ENCODE measurements around the gene GARIN5A. TPM values are rescaled to one million over a fixed set of nuclear protein-coding genes. Genes with fewer than 3 reads are reported as not detected.
A peak's percentile ranks its signal among the peaks of the same experiment; 100 is the strongest.

Gene GARIN5A
- total RNA-seq: 1 to 10 TPM in 1 of 5 donors, under 1 TPM in 3, not detected in 1; 0.60 to 1.2 (median 0.67) TPM
- total RNA-seq (2013): 0.52 TPM
- 0 to 0.64 (median 0.18) reads per million in 29 experiments for total RNA-seq

- peak within 1 kb of the TSS; percentile 84 to 93 for H3K27ac Mint-ChIP-seq
- H3K36me3 Mint-ChIP-seq: peaks cover 20% of the 10 kb centered on the region
- CTCF ChIA-PET: no interaction called here
- peaks cover 0 to 4% of the 10 kb centered on the region in 2 experiments for H3K27me3 ChIP-seq (replicated peaks in 1 of 2; ENCODE audit: control insufficient read depth in 2 of 2, extremely low read depth in 1 of 2, insufficient read depth in 2 of 2, low read length in 1 of 2)
- H3K36me3 ChIP-seq (ENCODE audit: control insufficient read depth in 2 of 2, extremely low read depth in 1 of 2, insufficient read depth in 1 of 2, low read length in 1 of 2): peaks cover 12 to 33% of the 10 kb centered on the region in 2 donors
- ATAC-seq (replicated peaks in 1 of 4): peak; percentile 92 to 94 (median 93)
- 5% methylated on average over 57 of the region's 58 CpGs for whole genome bisulfite sequencing (ENCODE audit: insufficient coverage)
- H3K9me3 Mint-ChIP-seq: no peaks in the 10 kb centered on the region
- POLR2A ChIA-PET: no interaction called here
- peaks cover 0 to 1% of the 10 kb centered on the region in 2 donors for H3K27me3 Mint-ChIP-seq
- peaks cover 9 to 43% of the 10 kb centered on the region in 2 experiments for H3K4me1 ChIP-seq (ENCODE audit: control insufficient read depth in 1 of 2, extremely low read depth in 1 of 2, insufficient read depth in 2 of 2, low read length in 2 of 2)
- DNase-seq: peak; percentile 81 to 97 (median 93)
- peaks cover 21 to 36% (median 27%) of the 10 kb centered on the region in 3 donors for H3K4me1 Mint-ChIP-seq
- H3K27ac ChIP-seq (ENCODE audit: low read length): peak within 1 kb of the TSS; percentile 84
- peak within 1 kb of the TSS; percentile 95 to 98 (median 98) for H3K4me3 Mint-ChIP-seq
- no peaks in the 10 kb centered on the region for H3K9me3 ChIP-seq
- H3K4me3 ChIP-seq (ENCODE audit: control insufficient read depth in 1 of 2, extremely low read depth in 1 of 2, low read length in 1 of 2): peak within 1 kb of the TSS; percentile 82 to 100
Observed at GRCh38 chr19:50476224-50476906, at the start of gene GARIN5A, which contains the start of gene EMC10. TSS of gene GARIN5A (minus strand) at chr19:50476848. CDS start at chr19:50476388, 460 bp downstream. TSS of gene EMC10 (plus strand) at chr19:50476507. CDS start at chr19:50476545, 38 bp downstream.

- Histone ChIP-seq H3K4me3 (ENCODE audit: control insufficient read depth in 1 of 2, extremely low read depth in 1 of 2, low read length in 1 of 2) (no peak overlapping the region), H3K36me3 (ENCODE audit: control insufficient read depth in 2 of 2, extremely low read depth in 1 of 2, insufficient read depth in 1 of 2, low read length in 1 of 2) (no peaks in the 10 kb centered on the region), H3K9me3 (no peaks in the 10 kb centered on the region), H3K4me1 (ENCODE audit: control insufficient read depth in 1 of 2, extremely low read depth in 1 of 2, insufficient read depth in 2 of 2, low read length in 2 of 2) (no peaks in the 10 kb centered on the region), H3K27me3 (replicated peaks in 1 of 2; ENCODE audit: control insufficient read depth in 2 of 2, extremely low read depth in 1 of 2, insufficient read depth in 2 of 2, low read length in 1 of 2) (peaks cover 0 to 11% of the 10 kb centered on the region in 2 experiments), H3K27ac (ENCODE audit: low read length) (no peak overlapping the region)
- no peaks in the 10 kb centered on the region for H3K36me3 Mint-ChIP-seq
- H3K9me3 Mint-ChIP-seq: no peaks in the 10 kb centered on the region
- 86% methylated on average over 6 of the region's 10 CpGs for WGBS (ENCODE audit: insufficient coverage)
- H3K4me3 Mint-ChIP-seq: no peak overlapping the region
- no peak overlapping the region for H3K27ac Mint-ChIP-seq
- CTCF ChIA-PET: no interaction called here
- DNase-seq (no peak), ATAC-seq (replicated peaks in 1 of 4) (no peak)
- POLR2A ChIA-PET: interaction anchor here in 1 of 2 donors (0.6 kb wide), 1 partner anchor 324 kb away, joined by 3 read pairs; no protein-coding TSS in a partner anchor
- H3K4me1 Mint-ChIP-seq: no peaks in the 10 kb centered on the region
- peaks cover 4 to 11% of the 10 kb centered on the region in 2 donors for H3K27me3 Mint-ChIP-seq
Observed at GRCh38 chr19:50522881-50523280, 46.2 kb upstream of the GARIN5A start.

- Histone ChIP-seq H3K9me3 (no peaks in the 10 kb centered on the region), H3K4me3 (ENCODE audit: control insufficient read depth in 1 of 2, extremely low read depth in 1 of 2, low read length in 1 of 2) (no peak overlapping the region), H3K27ac (ENCODE audit: low read length) (no peak overlapping the region), H3K4me1 (ENCODE audit: control insufficient read depth in 1 of 2, extremely low read depth in 1 of 2, insufficient read depth in 2 of 2, low read length in 2 of 2) (no peaks in the 10 kb centered on the region), H3K36me3 (ENCODE audit: control insufficient read depth in 2 of 2, extremely low read depth in 1 of 2, insufficient read depth in 1 of 2, low read length in 1 of 2) (no peaks in the 10 kb centered on the region), H3K27me3 (replicated peaks in 1 of 2; ENCODE audit: control insufficient read depth in 2 of 2, extremely low read depth in 1 of 2, insufficient read depth in 2 of 2, low read length in 1 of 2) (peaks cover 0 to 17% of the 10 kb centered on the region in 2 experiments)
- ATAC-seq (replicated peaks in 1 of 4) (no peak), DNase-seq (no peak)
- no peaks in the 10 kb centered on the region for H3K9me3 Mint-ChIP-seq
- ChIA-PET POLR2A (no interaction called here), CTCF (interaction anchor here in 1 of 2 donors (0.6 kb wide), 1 partner anchor 387 kb away, joined by 3 read pairs; no protein-coding TSS in a partner anchor)
- no peak overlapping the region for H3K4me3 Mint-ChIP-seq
- H3K27me3 Mint-ChIP-seq: peaks cover under 1 to 7% of the 10 kb centered on the region in 2 donors
- no peaks in the 10 kb centered on the region for H3K36me3 Mint-ChIP-seq
- WGBS (ENCODE audit: insufficient coverage): 88% methylated on average over 12 of the region's 17 CpGs
- no peaks in the 10 kb centered on the region for H3K4me1 Mint-ChIP-seq
- H3K27ac Mint-ChIP-seq: no peak overlapping the region
Observed at GRCh38 chr19:50520822-50521465, 44.3 kb upstream of the GARIN5A start.

GRCh38 chr19:50519006-50519575 lies 42.4 kb upstream of the GARIN5A start:
- no peak overlapping the region for H3K4me3 Mint-ChIP-seq
- H3K36me3 Mint-ChIP-seq: no peaks in the 10 kb centered on the region
- peaks cover 0 to 2% (median 0%) of the 10 kb centered on the region in 3 donors for H3K4me1 Mint-ChIP-seq
- H3K27me3 ChIP-seq (replicated peaks in 1 of 2; ENCODE audit: control insufficient read depth in 2 of 2, extremely low read depth in 1 of 2, insufficient read depth in 2 of 2, low read length in 1 of 2): peaks cover 0 to 32% of the 10 kb centered on the region in 2 experiments
- CTCF ChIA-PET: no interaction called here
- no peak overlapping the region for H3K27ac ChIP-seq (ENCODE audit: low read length)
- no peaks in the 10 kb centered on the region for H3K9me3 ChIP-seq
- ATAC-seq (replicated peaks in 1 of 4) (no peak), DNase-seq (no peak)
- POLR2A ChIA-PET: no interaction called here
- WGBS (ENCODE audit: insufficient coverage): 94% methylated on average over 39 of the region's 40 CpGs
- H3K36me3 ChIP-seq (ENCODE audit: control insufficient read depth in 2 of 2, extremely low read depth in 1 of 2, insufficient read depth in 1 of 2, low read length in 1 of 2): no peaks in the 10 kb centered on the region
- H3K27me3 Mint-ChIP-seq: peaks cover 0 to 12% of the 10 kb centered on the region in 2 donors
- H3K4me1 ChIP-seq (ENCODE audit: control insufficient read depth in 1 of 2, extremely low read depth in 1 of 2, insufficient read depth in 2 of 2, low read length in 2 of 2): no peaks in the 10 kb centered on the region
- no peak overlapping the region for H3K4me3 ChIP-seq (ENCODE audit: control insufficient read depth in 1 of 2, extremely low read depth in 1 of 2, low read length in 1 of 2)
- H3K27ac Mint-ChIP-seq: no peak overlapping the region
- no peaks in the 10 kb centered on the region for H3K9me3 Mint-ChIP-seq

GRCh38 chr19:50518091-50519005 lies 41.7 kb upstream of the GARIN5A start:
- Mint-ChIP-seq H3K4me3 (no peak overlapping the region), H3K27me3 (peaks cover 0 to 12% of the 10 kb centered on the region in 2 donors), H3K27ac (no peak overlapping the region), H3K36me3 (no peaks in the 10 kb centered on the region), H3K4me1 (peaks cover 0 to 2% (median 0%) of the 10 kb centered on the region in 3 donors), H3K9me3 (no peaks in the 10 kb centered on the region)
- ChIA-PET CTCF (no interaction called here), POLR2A (no interaction called here)
- no peak overlapping the region for H3K4me3 ChIP-seq (ENCODE audit: control insufficient read depth in 1 of 2, extremely low read depth in 1 of 2, low read length in 1 of 2)
- H3K36me3 ChIP-seq (ENCODE audit: control insufficient read depth in 2 of 2, extremely low read depth in 1 of 2, insufficient read depth in 1 of 2, low read length in 1 of 2): no peaks in the 10 kb centered on the region
- H3K27ac ChIP-seq (ENCODE audit: low read length): no peak overlapping the region
- no peak for ATAC-seq (replicated peaks in 1 of 4)
- peaks cover 0 to 38% of the 10 kb centered on the region in 2 experiments for H3K27me3 ChIP-seq (replicated peaks in 1 of 2; ENCODE audit: control insufficient read depth in 2 of 2, extremely low read depth in 1 of 2, insufficient read depth in 2 of 2, low read length in 1 of 2)
- no peaks in the 10 kb centered on the region for H3K4me1 ChIP-seq (ENCODE audit: control insufficient read depth in 1 of 2, extremely low read depth in 1 of 2, insufficient read depth in 2 of 2, low read length in 2 of 2)
- H3K9me3 ChIP-seq: no peaks in the 10 kb centered on the region
- DNase-seq: no peak
- 96% methylated on average over 70 of the region's 87 CpGs for WGBS (ENCODE audit: insufficient coverage)

- no peak for ATAC-seq (replicated peaks in 1 of 4)
- Mint-ChIP-seq H3K27ac (no peak overlapping the region), H3K36me3 (no peaks in the 10 kb centered on the region), H3K4me3 (no peak overlapping the region), H3K27me3 (peaks cover 0 to 12% of the 10 kb centered on the region in 2 donors), H3K4me1 (peaks cover 0 to 2% (median 0%) of the 10 kb centered on the region in 3 donors), H3K9me3 (no peaks in the 10 kb centered on the region)
- peaks cover 0 to 44% of the 10 kb centered on the region in 2 experiments for H3K27me3 ChIP-seq (replicated peaks in 1 of 2; ENCODE audit: control insufficient read depth in 2 of 2, extremely low read depth in 1 of 2, insufficient read depth in 2 of 2, low read length in 1 of 2)
- no peak overlapping the region for H3K27ac ChIP-seq (ENCODE audit: low read length)
- H3K36me3 ChIP-seq (ENCODE audit: control insufficient read depth in 2 of 2, extremely low read depth in 1 of 2, insufficient read depth in 1 of 2, low read length in 1 of 2): no peaks in the 10 kb centered on the region
- no peak overlapping the region for H3K4me3 ChIP-seq (ENCODE audit: control insufficient read depth in 1 of 2, extremely low read depth in 1 of 2, low read length in 1 of 2)
- no peak for DNase-seq
- WGBS (ENCODE audit: insufficient coverage): 97% methylated on average over 34 of the region's 37 CpGs
- no peaks in the 10 kb centered on the region for H3K4me1 ChIP-seq (ENCODE audit: control insufficient read depth in 1 of 2, extremely low read depth in 1 of 2, insufficient read depth in 2 of 2, low read length in 2 of 2)
- ChIA-PET CTCF (no interaction called here), POLR2A (no interaction called here)
- H3K9me3 ChIP-seq: no peaks in the 10 kb centered on the region
Observed at GRCh38 chr19:50517704-50518075, 41.0 kb upstream of the GARIN5A start.
